ENCODE measurements around the gene C1orf232. TPM values are rescaled to one million over a fixed set of nuclear protein-coding genes. Genes with fewer than 3 reads are reported as not detected.

Gene C1orf232
- total and polyA plus RNA-seq, 8 donors, result not detected

DNA sequence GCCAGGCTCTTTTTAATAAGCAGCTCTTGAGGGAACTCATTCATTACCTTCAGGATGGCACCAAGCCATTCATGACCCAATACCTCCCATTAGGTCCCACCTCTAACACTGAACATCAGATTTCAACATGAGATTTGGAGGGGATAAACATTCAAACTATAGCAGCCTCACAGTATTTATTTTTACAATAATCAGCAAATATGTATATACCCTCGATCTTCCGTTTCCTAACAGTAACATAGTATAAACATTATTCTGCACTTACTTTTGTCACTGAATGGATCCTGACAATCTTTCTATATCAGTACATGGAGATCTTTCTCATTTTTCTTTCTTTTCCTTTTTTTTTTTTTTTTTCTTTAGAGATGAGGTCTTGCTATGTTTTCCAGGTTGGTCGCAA lies 27.0 kb upstream of the C1orf232 start:
- no peaks in the 10 kb centered on the region for H3K36me3 ChIP-seq
- DNase-seq (no peak), ATAC-seq (no peak), FAIRE-seq (no peak)
- no peaks in the 10 kb centered on the region for H3K4me1 ChIP-seq
- H3K27me3 ChIP-seq, result no peaks in the 10 kb centered on the region
- 56 to 72% methylated on average over 3 of the region's 3 CpGs for WGBS, 2 donors
- H3K4me3 ChIP-seq, result no peak overlapping the region
- no peaks in the 10 kb centered on the region for H3K9me3 ChIP-seq
- TF ChIP-seq, protein P1, sequence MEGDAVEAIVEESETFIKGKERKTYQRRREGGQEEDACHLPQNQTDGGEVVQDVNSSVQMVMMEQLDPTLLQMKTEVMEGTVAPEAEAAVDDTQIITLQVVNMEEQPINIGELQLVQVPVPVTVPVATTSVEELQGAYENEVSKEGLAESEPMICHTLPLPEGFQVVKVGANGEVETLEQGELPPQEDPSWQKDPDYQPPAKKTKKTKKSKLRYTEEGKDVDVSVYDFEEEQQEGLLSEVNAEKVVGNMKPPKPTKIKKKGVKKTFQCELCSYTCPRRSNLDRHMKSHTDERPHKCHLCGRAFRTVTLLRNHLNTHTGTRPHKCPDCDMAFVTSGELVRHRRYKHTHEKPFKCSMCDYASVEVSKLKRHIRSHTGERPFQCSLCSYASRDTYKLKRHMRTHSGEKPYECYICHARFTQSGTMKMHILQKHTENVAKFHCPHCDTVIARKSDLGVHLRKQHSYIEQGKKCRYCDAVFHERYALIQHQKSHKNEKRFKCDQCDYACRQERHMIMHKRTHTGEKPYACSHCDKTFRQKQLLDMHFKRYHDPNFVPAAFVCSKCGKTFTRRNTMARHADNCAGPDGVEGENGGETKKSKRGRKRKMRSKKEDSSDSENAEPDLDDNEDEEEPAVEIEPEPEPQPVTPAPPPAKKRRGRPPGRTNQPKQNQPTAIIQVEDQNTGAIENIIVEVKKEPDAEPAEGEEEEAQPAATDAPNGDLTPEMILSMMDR (IDR thresholded peaks at IDR 0.05), result no peak
- no peak overlapping the region for H3K27ac ChIP-seq
- intact Hi-C loops (cut with DNase I), result no loop called here

DNA sequence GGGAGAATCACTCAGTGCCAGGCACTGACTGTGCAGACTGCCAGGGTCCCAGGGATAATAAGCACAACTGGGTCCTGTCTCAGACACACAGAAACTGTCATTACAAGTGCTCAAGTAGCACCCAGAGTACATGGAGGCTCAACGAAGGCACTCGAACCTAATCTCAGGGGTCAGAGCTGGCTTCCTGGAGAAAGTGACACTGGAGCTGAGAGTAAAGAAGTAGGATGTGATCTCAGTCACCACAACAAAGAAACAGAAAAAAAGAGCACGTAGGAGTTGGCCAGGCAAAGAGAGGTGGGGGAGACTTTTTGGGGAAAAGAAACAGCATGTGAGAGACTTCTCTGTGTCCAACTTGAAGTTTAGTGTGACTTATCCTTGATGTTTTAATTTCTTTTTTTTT lies 23.0 kb upstream of the C1orf232 start:
- DNase-seq (no peak), ATAC-seq (no peak), FAIRE-seq (no peak)
- Histone ChIP-seq H3K27ac (no peak overlapping the region), H3K4me1 (no peaks in the 10 kb centered on the region), H3K9me3 (no peaks in the 10 kb centered on the region), H3K36me3 (no peaks in the 10 kb centered on the region), H3K4me3 (no peak overlapping the region), H3K27me3 (no peaks in the 10 kb centered on the region)
- TF ChIP-seq, protein P1 (IDR thresholded peaks at IDR 0.05), result no peak
- WGBS, 2 donors, result 40 to 63% methylated on average over 3 of the region's 3 CpGs
- intact Hi-C loops (cut with DNase I), result no loop called here

DNA sequence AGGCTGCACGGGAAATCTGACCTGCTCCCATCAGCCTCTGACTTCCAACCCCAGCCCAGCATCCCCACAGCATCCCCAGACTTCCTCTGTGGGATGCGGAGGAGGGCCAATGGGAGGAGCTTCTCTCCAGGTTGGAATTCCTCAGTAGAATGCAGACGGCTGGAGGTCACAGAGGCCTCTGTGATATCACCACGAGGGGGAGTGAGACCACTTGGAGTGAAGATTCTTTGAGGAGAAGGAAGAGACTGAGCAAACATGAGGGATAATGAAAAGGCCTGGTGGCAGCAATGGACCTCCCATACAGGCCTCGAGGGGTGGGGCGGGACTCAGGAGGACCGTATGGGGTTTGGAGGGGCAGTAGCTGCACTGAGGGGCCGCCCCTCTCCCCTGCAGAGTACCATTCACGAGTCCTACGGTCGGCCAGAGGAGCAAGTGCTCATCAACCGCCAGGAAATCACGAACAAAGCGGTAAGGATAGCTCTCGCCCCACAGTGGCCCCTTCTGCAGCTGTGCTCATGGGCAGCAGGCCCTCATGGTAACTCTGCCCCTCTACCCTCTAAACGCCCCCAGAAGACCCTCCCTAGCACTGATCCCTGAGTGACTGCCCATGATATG lies 21.7 kb upstream of the C1orf232 start, which contains the start of gene CATSPER4:
TSS of gene CATSPER4 (plus strand) at position 230 of the 615 bp plus-strand sequence. CDS start at position 256, 26 bp downstream.
- no peak for FAIRE-seq
- no peak within 1 kb of the TSS for H3K4me3 ChIP-seq
- ATAC-seq, result peak in 3 of 4 donors; percentile 25 to 60 (median 54)
- DNase-seq, result no peak
- TF ChIP-seq, protein P1 (IDR thresholded peaks at IDR 0.05), result no peak
- intact Hi-C loops (cut with DNase I), result no loop called here
- H3K27me3 ChIP-seq, result no peaks in the 10 kb centered on the region
- H3K36me3 ChIP-seq, result peaks cover 0 to 8% (median 0%) of the 10 kb centered on the region in 3 donors
- no peaks in the 10 kb centered on the region for H3K4me1 ChIP-seq
- no peak within 1 kb of the TSS for H3K27ac ChIP-seq
- 52 to 54% methylated on average over 16 of the region's 16 CpGs for WGBS, 2 donors
- no peaks in the 10 kb centered on the region for H3K9me3 ChIP-seq

DNA sequence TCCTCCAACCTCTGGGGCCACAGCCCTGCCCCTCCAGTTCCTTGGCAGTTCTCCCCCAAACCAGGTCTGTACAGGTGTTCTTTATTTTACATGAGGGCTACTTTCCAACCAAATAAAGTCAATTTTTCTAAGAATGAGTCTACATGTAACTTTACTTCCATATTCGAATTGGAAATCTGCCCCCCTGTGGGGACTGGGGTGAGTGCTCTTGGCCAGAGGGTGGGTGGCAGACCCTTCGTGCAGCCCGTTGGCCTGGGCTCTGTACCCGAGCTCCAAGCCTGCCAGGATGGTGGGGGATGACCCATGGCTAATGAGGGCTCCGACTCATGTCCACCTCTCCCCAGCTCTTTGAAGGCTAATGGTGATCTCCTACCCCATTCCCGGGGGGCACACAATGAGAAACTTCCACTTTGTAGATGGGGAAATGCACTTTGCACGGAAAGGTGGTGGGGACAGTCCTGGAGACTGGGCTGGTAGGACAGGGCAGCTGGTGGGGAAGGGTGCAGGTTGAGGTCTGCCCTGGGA lies 21.1 kb upstream of the C1orf232 start:
- ATAC-seq (no peak), FAIRE-seq (no peak), DNase-seq (no peak)
- no peaks in the 10 kb centered on the region for H3K4me1 ChIP-seq
- intact Hi-C loops (cut with DNase I), result no loop called here
- no peaks in the 10 kb centered on the region for H3K27me3 ChIP-seq
- H3K9me3 ChIP-seq, result no peaks in the 10 kb centered on the region
- H3K27ac ChIP-seq, result no peak overlapping the region
- 68 to 75% methylated on average over 7 of the region's 7 CpGs for WGBS, 2 donors
- TF ChIP-seq, protein P1 (IDR thresholded peaks at IDR 0.05), result no peak
- peaks cover 0 to 13% (median 0%) of the 10 kb centered on the region in 3 donors for H3K36me3 ChIP-seq
- H3K4me3 ChIP-seq, result no peak overlapping the region

DNA sequence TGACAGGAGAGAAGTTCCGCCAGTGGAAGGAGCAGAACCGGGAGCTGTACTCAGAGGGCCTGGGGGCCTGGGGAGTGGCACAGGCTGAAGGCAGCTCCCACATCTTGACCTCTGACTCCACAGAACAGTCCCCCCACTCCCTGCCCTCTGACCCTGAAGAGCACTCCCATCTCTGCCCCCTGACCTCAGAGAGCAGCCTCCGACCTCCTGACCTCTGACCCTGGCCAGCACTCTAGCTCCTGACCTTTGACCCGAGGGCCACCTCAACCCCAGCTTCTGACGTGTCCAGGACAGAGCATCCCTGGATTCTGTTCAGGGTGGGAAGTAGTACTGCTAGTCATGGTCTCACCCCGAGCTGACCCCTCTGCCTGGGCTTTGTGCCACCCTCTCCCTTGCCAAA lies 20.6 kb upstream of the C1orf232 start:
- Histone ChIP-seq H3K4me3 (no peak overlapping the region), H3K27me3 (no peaks in the 10 kb centered on the region), H3K36me3 (peaks cover 0 to 13% (median 0%) of the 10 kb centered on the region in 3 donors), H3K4me1 (no peaks in the 10 kb centered on the region), H3K9me3 (no peaks in the 10 kb centered on the region), H3K27ac (no peak overlapping the region)
- FAIRE-seq (no peak), ATAC-seq (peak in 1 of 4 donors; percentile 11), DNase-seq (no peak)
- WGBS, 2 donors, result 77 to 79% methylated on average over 6 of the region's 6 CpGs
- TF ChIP-seq, protein P1 (IDR thresholded peaks at IDR 0.05), result no peak
- intact Hi-C loops (cut with DNase I), result no loop called here

Data from pancreas (tissue), 10 donors.